GM18907 (cell line): ENCODE data around the gene MYOC.

Experiments
- ATAC-seq: cut with Tn5 transposase; IDR thresholded peaks from one replicate; pipeline ENCODE4 v1.9.1; 2021; ENCODE audit warnings: mild to moderate bottlenecking, moderate library complexity; ENCODE audit not compliant: unreplicated experiment

Gene MYOC

DNA sequence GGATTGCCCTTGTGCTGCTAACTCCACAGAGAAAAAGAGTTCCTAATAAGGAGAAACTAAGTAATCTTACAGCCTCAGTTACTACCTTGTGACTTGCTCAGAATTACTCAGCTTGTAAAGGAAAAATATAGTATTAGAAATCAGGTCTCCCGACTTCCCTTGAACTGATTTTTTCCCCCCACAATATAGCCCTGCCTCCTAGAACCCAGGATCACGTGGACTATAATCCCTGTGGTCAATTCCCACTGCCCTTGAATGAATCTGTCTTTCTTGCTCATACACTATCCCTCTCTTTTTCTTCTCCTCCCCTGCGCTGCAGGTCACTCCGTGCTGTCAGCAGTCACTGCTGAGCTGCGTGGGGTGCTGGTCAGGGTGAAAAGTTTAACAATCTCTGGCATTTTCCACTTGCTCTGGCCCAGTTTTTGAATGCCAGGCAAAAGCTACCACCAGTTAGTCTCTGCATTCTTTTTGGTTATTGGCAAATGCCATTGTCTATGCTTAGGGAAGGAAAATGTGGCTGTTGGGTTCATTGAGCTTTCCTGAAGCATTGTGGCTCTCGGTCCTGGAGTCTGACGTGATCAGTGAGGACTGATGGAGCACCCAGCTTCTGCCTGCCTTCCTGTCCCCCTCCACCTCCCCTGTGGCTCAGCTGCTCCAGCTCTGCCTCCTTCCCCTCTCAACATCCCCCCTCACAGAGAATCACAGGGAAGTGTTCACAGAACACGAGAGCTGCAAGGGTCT, 1.9 kb upstream of the MYOC start:
- no peak for ATAC-seq

DNA sequence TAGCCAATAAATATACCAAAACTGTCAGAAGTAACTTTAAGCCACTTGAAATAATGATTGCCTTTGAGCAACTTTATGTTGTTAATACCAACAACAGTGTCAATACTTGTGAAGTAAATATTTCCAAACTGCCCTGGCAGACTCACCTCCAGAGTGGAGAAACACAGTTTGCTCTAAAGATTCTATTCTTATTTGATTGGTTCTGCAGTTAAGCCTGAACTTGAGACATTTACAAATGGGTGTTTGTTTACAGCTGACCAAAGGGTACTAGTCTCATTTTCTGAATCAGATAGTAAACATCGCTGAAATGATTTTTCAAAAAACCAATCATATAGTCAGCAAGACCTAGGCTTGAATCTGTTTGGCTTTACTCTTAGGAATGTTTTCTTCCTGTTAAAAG, 1.3 kb upstream of the MYOC start:
- no peak for ATAC-seq

DNA sequence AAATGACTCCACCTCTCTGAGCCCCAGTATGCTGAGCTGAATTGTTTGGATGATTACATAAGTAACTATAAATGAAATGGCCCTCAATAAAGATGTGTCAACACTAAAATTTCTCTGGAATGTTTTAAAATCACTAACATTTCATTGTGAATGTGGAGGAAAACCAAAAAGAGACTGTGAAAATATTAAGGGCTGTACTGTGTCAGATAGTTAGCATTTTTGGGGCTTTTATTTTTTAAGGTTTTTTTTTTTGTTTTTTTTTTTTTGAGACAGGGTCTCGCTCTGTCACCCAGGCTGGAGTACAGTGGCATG, 6.3 kb downstream of the MYOC start:
- no peak for ATAC-seq

- ATAC-seq, result no peak
Observed at GRCh38 chr1:171645553-171646248, 6.8 kb downstream of the MYOC start.

DNA sequence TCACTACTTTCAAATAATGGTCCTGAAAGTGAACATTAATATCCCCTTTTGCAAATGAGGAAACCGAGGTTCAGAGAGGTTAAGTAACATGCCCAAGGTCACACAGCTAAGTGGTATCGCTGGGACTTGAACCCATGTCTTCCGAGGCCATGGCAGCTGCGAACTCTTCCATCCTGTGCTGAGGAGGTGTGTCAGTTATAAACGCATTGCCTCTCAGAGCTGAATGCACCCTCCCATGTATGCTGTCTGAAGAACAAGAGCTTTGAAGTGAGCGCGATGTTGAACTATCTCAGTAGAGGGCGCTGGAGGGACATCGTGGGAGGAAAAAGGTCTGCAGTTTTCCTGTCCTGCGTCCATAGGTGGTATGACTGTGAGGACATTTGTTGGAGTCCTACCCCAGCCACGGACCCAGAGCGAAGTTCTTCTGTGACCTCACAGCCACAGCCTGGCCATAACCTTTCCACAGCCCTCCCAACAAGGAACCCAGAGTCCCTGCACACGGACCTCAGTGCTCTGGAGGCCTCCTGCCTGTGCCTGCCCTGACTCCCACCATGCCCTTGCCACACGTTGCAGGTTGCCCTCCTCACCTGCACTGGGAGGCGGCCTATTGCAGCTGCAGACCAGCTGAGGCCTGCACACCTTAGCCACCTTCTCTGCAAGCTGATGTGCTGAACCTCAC, 7.5 kb downstream of the MYOC start:
- ATAC-seq, result peak; percentile 70

GRCh38 chr1:171643156-171643555, 9.3 kb downstream of the MYOC start:
- no peak for ATAC-seq

DNA sequence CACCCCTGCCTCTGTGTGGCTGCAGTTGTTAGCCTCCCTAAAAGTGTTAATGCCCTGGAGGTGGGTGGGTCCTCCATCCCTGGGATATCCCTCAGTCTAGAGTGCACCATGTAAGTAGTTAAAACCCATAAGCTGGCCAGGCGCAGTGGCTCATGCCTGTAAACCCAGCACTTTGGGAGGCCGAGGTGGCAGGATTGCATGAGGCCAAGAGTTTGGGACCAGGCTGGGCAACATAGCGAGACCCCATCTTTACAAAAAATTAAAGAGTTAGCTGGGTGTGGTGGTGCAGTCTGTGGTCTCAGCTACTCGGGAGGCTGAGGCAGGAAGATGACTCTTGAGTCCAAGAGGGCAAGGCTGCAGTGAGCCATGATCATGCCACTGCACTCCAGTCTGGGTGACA, 10.3 kb downstream of the MYOC start:
- ATAC-seq, result no peak

- no peak for ATAC-seq
Observed at GRCh38 chr1:171641076-171641864, 11.2 kb downstream of the MYOC start.

DNA sequence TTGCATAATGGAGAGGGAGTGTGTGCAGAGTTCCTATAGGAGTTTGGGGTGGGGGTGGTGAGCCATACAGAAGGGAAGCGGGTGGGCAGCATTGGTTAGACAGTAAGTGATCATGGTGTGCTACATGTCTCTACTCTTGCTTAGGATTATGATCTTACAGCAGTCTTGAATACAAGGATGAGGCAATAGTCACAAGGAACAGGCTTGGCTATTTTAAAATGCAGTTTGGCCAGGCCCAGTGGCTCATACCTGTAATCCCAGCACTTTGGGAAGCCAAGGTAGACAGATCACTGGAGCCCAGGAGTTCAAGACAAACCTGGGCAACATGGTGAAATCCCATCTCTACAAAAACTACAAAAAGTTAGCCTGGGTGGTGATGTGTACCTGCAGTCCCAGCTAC, 12.3 kb downstream of the MYOC start:
- no peak for ATAC-seq

GRCh38 chr1:171637928-171638576, 14.4 kb downstream of the MYOC start:
- no peak for ATAC-seq

- ATAC-seq, result no peak
Observed at GRCh38 chr1:171636141-171636540, 16.3 kb downstream of the MYOC start.

- no peak for ATAC-seq
Observed at GRCh38 chr1:171635661-171636060, 16.8 kb downstream of the MYOC start.

DNA sequence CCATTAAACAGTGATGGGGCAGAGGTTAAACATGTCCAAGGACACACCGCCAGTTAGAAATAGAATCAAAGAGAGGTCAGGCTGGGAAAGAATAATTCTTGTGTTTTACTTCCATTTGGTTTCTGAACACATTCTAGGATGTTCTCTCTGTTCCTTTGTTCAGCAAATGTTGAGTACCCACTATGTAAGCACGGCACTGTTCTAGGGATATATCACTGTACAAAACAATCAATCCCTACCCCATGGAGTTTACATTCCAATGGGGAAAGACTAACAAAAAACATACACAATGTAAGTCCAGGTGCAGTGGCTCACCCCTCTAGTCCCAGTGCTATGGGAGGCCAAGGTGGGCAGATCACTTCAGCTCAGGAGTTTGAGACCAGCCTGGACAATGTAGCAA, 24.3 kb downstream of the MYOC start:
- no peak for ATAC-seq

DNA sequence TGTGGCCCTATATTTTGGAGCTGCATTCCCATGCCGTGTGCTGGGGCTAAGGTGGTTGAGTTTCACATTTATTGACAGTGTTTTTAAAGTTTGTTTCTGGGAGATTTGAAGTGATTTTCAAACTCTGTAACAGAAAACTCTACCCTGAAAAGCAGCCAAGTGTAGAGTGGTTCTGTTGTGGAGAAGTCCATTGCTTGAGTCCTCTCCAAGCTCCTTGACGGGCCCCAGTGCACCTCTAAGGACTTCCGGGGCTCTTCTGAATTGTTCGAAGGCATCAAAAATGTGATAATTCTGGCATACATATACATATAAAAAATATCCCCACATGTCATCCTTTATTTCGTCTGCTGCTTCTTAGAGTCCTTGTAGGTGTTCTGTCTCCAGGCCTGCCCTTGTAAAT, 25.5 kb downstream of the MYOC start:
- ATAC-seq, result no peak

- no peak for ATAC-seq
Observed at GRCh38 chr1:171625225-171625624, 27.3 kb downstream of the MYOC start.

- no peak for ATAC-seq
Observed at GRCh38 chr1:171623651-171624331, 28.7 kb downstream of the MYOC start.

GRCh38 chr1:171622152-171622462, 30.4 kb downstream of the MYOC start, which contains the start of gene MYOCOS:
TSS of gene MYOCOS (plus strand) at chr1:171622243. CDS start at chr1:171623884, 1,641 bp downstream.
- no peak for ATAC-seq

GRCh38 chr1:171616586-171616985, 35.9 kb downstream of the MYOC start:
- no peak for ATAC-seq

DNA sequence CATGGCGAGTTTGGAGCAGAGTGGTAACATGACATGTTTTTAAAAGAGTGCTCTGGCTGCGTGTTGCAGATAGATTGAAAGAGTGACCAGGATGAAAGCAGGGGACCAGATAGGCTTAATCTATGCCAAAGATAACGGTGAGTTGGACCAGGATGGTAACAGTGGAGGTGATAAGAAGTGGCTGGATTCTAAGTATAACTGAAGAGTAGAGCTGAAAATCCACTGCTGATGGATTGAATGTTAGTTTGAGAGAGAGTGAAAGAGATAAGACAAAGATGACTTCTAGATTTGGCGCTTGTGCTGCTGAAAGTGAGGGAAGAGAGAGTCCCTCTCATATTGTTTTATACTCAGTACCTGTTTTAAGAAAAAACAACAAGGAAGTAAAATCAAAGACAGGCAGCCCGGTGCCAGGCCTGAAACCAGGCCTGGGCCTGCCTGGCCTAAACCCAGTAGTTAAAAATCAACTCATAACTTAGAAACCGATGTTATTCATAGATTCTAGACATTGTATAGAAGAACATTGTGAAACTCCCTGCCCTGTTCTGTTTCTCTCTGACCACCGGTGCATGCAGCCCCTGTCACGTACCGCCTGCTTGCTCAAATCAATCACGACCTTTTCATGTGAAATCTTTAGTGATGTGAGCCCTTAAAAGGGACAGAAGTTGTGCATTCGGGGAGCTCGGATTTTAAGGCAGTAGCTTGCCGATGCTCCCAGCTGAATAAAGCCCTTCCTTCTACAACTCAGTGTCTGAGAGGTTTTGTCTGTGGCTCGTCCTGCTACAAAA, 37.2 kb downstream of the MYOC start:
- ATAC-seq, result peak; percentile 48

DNA sequence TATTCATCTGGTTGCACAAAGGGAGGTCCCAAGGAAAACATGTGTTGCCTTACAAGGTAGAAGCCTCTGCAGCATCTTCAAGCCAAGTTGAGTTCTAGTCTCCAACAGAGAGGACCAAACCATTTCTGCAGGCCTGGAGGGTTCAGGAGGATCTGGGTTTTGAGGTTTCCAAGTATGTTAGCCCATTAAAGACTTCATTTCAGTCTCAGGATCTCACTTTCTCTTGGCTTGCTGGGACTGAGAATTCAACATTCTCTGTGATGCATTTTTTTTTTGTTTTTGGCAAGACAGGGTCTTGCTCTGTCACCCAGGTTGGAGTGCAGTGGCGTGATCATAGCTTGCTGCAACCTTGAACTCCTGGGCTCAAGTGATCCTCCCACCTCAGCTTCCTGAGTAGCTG, 39.2 kb downstream of the MYOC start:
- ATAC-seq, result no peak
